Measurements from ENCODE around the gene ADAP1.

ADAP1 gene

GRCh38 chr7:921581-922333, 32.7 kb downstream of the ADAP1 start:
- Histone ChIP-seq H3K4me1 (no peaks in the 10 kb centered on the region), H3K9me3 (ENCODE audit: control insufficient read depth, low read length) (no peaks in the 10 kb centered on the region), H2AFZ (no peak overlapping the region), H3K79me2 (no peaks in the 10 kb centered on the region), H3K9ac (no peak overlapping the region), H3K36me3 (ENCODE audit: control insufficient read depth, insufficient read depth, low read length) (no peaks in the 10 kb centered on the region), H3K4me3 (ENCODE audit: low read depth, low read length) (no peak overlapping the region), H3K4me2 (ENCODE audit: low read length) (no peak overlapping the region), H3K27me3 (ENCODE audit: control insufficient read depth, insufficient read depth, low read length) (no peaks in the 10 kb centered on the region), H3K27ac (no peak overlapping the region)
- no peak for TF ChIP-seq CTCF (IDR thresholded peaks at IDR 0.05)

- TF ChIP-seq CTCF (IDR thresholded peaks at IDR 0.05) = no peak
- no peaks in the 10 kb centered on the region for H3K36me3 ChIP-seq (ENCODE audit: control insufficient read depth, insufficient read depth, low read length)
- no peaks in the 10 kb centered on the region for H3K9me3 ChIP-seq (ENCODE audit: control insufficient read depth, low read length)
- H3K9ac ChIP-seq = no peak overlapping the region
- H3K4me1 ChIP-seq = no peaks in the 10 kb centered on the region
- no peak overlapping the region for H3K27ac ChIP-seq
- no peak overlapping the region for H2AFZ ChIP-seq
- no peaks in the 10 kb centered on the region for H3K27me3 ChIP-seq (ENCODE audit: control insufficient read depth, insufficient read depth, low read length)
- H3K79me2 ChIP-seq = no peaks in the 10 kb centered on the region
- H3K4me3 ChIP-seq (ENCODE audit: low read depth, low read length) = no peak overlapping the region
- H3K4me2 ChIP-seq (ENCODE audit: low read length) = no peak overlapping the region
These were observed 33.4 kb downstream of the ADAP1 start for GRCh38 chr7:921071-921461.

- Histone ChIP-seq H3K4me1 (no peaks in the 10 kb centered on the region), H3K9ac (no peak overlapping the region), H3K4me3 (ENCODE audit: low read depth, low read length) (no peak overlapping the region), H3K4me2 (ENCODE audit: low read length) (no peak overlapping the region), H3K27ac (no peak overlapping the region), H3K9me3 (ENCODE audit: control insufficient read depth, low read length) (no peaks in the 10 kb centered on the region), H3K36me3 (ENCODE audit: control insufficient read depth, insufficient read depth, low read length) (no peaks in the 10 kb centered on the region), H2AFZ (no peak overlapping the region), H3K27me3 (ENCODE audit: control insufficient read depth, insufficient read depth, low read length) (no peaks in the 10 kb centered on the region), H3K79me2 (no peaks in the 10 kb centered on the region)
- no peak for TF ChIP-seq CTCF (IDR thresholded peaks at IDR 0.05)
These were observed 34.0 kb downstream of the ADAP1 start for GRCh38 chr7:920351-921070.

GRCh38 chr7:919924-920341, 34.5 kb downstream of the ADAP1 start:
- no peak overlapping the region for H3K4me3 ChIP-seq (ENCODE audit: low read depth, low read length)
- H3K27ac ChIP-seq = no peak overlapping the region
- no peaks in the 10 kb centered on the region for H3K27me3 ChIP-seq (ENCODE audit: control insufficient read depth, insufficient read depth, low read length)
- H3K36me3 ChIP-seq (ENCODE audit: control insufficient read depth, insufficient read depth, low read length) = no peaks in the 10 kb centered on the region
- H3K4me1 ChIP-seq = no peaks in the 10 kb centered on the region
- H3K4me2 ChIP-seq (ENCODE audit: low read length) = no peak overlapping the region
- no peak for TF ChIP-seq CTCF (IDR thresholded peaks at IDR 0.05)
- H3K79me2 ChIP-seq = no peaks in the 10 kb centered on the region
- no peaks in the 10 kb centered on the region for H3K9me3 ChIP-seq (ENCODE audit: control insufficient read depth, low read length)
- no peak overlapping the region for H3K9ac ChIP-seq
- no peak overlapping the region for H2AFZ ChIP-seq

All from parathyroid adenoma (tissue), 2 donors.